ENCODE results near the gene LRMDA.

LRMDA gene

GRCh38 chr10:76347832-76348231 lies 916.4 kb downstream of the LRMDA start:
- no peak for TF ChIP-seq CTCF (IDR thresholded peaks at IDR 0.05)
- Histone ChIP-seq H3K36me3 (no peaks in the 10 kb centered on the region), H3K27ac (no peak overlapping the region)

DNA sequence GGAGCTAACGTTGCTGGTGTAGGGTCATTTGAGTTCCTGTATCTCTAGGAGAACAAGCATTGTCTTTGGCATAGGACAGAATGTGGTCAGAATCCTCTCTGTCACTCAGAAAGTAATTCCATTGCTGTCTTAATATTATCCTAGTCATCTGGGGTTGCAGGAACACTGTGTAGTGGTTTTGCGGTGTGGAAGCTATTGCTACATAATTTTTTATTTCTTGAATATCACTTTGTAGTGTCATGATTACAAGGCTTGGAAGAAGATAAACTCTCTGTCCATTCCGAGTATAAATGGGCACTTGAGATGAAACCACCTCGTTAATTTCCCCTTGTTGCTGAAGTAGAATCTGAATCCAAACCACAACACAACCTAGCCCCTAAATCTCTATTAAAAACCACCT lies 919.2 kb downstream of the LRMDA start:
- no peak overlapping the region for H3K4me3 ChIP-seq
- H3K4me1 ChIP-seq, result no peaks in the 10 kb centered on the region
- TF ChIP-seq CTCF (IDR thresholded peaks at IDR 0.05), result no peak
- H3K36me3 ChIP-seq, result no peaks in the 10 kb centered on the region
- intact Hi-C loops (cut with DNase I; ENCODE audit: low total_unique reads), result no loop called here
- H3K9me3 ChIP-seq, result no peaks in the 10 kb centered on the region
- H3K27ac ChIP-seq, result no peak overlapping the region
- no peaks in the 10 kb centered on the region for H3K27me3 ChIP-seq
- no peak for DNase-seq

More at GRCh38 chr10:76347832-76348231, 916.4 kb downstream of the LRMDA start:
- DNase-seq, result no peak
- Histone ChIP-seq H3K9me3 (peaks cover 0 to 7% (median 0%) of the 10 kb centered on the region in 3 donors), H3K4me1 (no peaks in the 10 kb centered on the region), H3K4me3 (no peak overlapping the region), H3K27me3 (no peaks in the 10 kb centered on the region)
- intact Hi-C loops (cut with DNase I; ENCODE audit: low total_unique reads), result no loop called here

- H3K27ac ChIP-seq, result no peak overlapping the region
- no peak overlapping the region for H3K4me3 ChIP-seq
- intact Hi-C loops (cut with DNase I; ENCODE audit: low total_unique reads), result no loop called here
- H3K9me3 ChIP-seq, result no peaks in the 10 kb centered on the region
- no peak for TF ChIP-seq CTCF (IDR thresholded peaks at IDR 0.05)
- H3K36me3 ChIP-seq, result no peaks in the 10 kb centered on the region
- no peaks in the 10 kb centered on the region for H3K27me3 ChIP-seq
- H3K4me1 ChIP-seq, result no peaks in the 10 kb centered on the region
- no peak for DNase-seq
Observed at GRCh38 chr10:76352300-76352699, 920.9 kb downstream of the LRMDA start.

DNA sequence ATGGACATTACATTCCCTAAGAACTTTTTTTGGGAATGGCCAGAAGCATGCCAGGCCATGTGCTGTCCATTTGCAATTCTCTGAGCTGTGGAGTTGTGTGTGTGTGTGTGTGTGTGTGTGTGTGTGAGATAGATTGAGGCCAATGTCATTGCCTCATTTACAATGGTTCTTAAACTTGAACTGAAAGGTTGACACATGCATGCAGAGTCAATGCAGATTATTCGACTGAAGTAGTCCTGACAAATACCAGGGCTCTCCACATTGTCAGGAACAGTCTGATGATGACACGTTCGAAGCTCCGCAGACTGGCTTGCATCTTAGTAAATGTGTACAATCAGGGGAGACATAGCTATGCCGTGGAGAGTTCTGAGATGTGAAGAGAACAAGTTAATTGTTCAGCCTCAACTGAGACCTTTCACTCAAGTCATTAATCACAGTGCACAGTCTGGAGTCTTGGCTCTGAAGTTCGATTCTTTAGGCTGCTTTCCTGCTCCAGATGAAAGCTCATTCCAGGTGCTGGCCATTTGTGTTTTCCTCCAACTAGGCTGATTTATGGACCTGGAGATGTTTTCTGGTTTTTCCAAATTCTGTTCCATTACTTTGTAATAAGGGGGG lies 921.9 kb downstream of the LRMDA start:
- TF ChIP-seq CTCF (IDR thresholded peaks at IDR 0.05), result no peak
- no peak overlapping the region for H3K4me3 ChIP-seq

GRCh38 chr10:76354212-76354738 lies 922.9 kb downstream of the LRMDA start:
- Histone ChIP-seq H3K36me3 (no peaks in the 10 kb centered on the region), H3K4me1 (no peaks in the 10 kb centered on the region), H3K9me3 (no peaks in the 10 kb centered on the region), H3K27me3 (no peaks in the 10 kb centered on the region), H3K27ac (no peak overlapping the region), H3K4me3 (no peak overlapping the region)
- no peak for TF ChIP-seq CTCF (IDR thresholded peaks at IDR 0.05)
- no peak for DNase-seq
- intact Hi-C loops (cut with DNase I; ENCODE audit: low total_unique reads), result no loop called here

More for the DNA sequence above, 921.9 kb downstream of the LRMDA start:
- no peaks in the 10 kb centered on the region for H3K36me3 ChIP-seq
- H3K4me1 ChIP-seq, result no peaks in the 10 kb centered on the region
- H3K27me3 ChIP-seq, result no peaks in the 10 kb centered on the region
- no peak for DNase-seq
- intact Hi-C loops (cut with DNase I; ENCODE audit: low total_unique reads), result no loop called here
- no peak overlapping the region for H3K27ac ChIP-seq
- H3K9me3 ChIP-seq, result no peaks in the 10 kb centered on the region

All from tibial artery (tissue), 4 donors.